Endothelial cell (in vitro differentiated cells): ENCODE results near the gene MPL. TPM values are rescaled to one million over a fixed set of nuclear protein-coding genes. Genes with fewer than 3 reads are reported as not detected.

Experiments used
- DNase-seq: peaks from one replicate; pipeline ENCODE4 v3.0.0; 2021; ENCODE audit warnings: low spot score
- H3K27ac Mint-ChIP-seq: one replicate; pipeline ENCODE4 v1.8.0; 2021; ENCODE audit warnings: mixed read lengths, inconsistent platforms; ENCODE audit not compliant: unreplicated experiment
- H3K27me3 Mint-ChIP-seq: one replicate; pipeline ENCODE4 v1.8.0; 2021; ENCODE audit warnings: mild to moderate bottlenecking, moderate library complexity, mixed read lengths, inconsistent platforms; ENCODE audit not compliant: unreplicated experiment
- H3K36me3 Mint-ChIP-seq: one replicate; pipeline ENCODE4 v1.8.0; 2021; ENCODE audit warnings: mild to moderate bottlenecking, low read depth, mixed read lengths, inconsistent platforms; ENCODE audit not compliant: unreplicated experiment
- H3K4me1 Mint-ChIP-seq: one replicate; pipeline ENCODE4 v1.8.0; 2021; ENCODE audit warnings: mild to moderate bottlenecking, mixed read lengths, inconsistent platforms; ENCODE audit not compliant: unreplicated experiment
- H3K4me3 Mint-ChIP-seq: one replicate; pipeline ENCODE4 v1.8.0; 2021; ENCODE audit warnings: mild to moderate bottlenecking, mixed read lengths, inconsistent platforms; ENCODE audit not compliant: unreplicated experiment
- H3K9me3 Mint-ChIP-seq: one replicate; pipeline ENCODE4 v1.8.0; 2021; ENCODE audit warnings: mixed read lengths, inconsistent platforms; ENCODE audit not compliant: unreplicated experiment
- total RNA-seq: library from RNA; stranded (reverse); fragmentation: NEBNext Ultra II Directional; extraction: Animal tissue kit (Norgen Biotek cat#: 25700); gene quantifications from one replicate; pipeline ENCODE4 v1.2.1, GENCODE V29; 2021; ENCODE audit not compliant: unreplicated experiment
- TF ChIP-seq, protein P1 (sequence below): fragments of 200-600 bp; sonication (generic); IDR thresholded peaks from one replicate; pipeline ENCODE4 v1.5.0; 2021; ENCODE audit warnings: antibody characterized with exemption; ENCODE audit not compliant: unreplicated experiment

MPL gene
- total RNA-seq, 1 donor from 2014 or later = 6.2 TPM

DNA sequence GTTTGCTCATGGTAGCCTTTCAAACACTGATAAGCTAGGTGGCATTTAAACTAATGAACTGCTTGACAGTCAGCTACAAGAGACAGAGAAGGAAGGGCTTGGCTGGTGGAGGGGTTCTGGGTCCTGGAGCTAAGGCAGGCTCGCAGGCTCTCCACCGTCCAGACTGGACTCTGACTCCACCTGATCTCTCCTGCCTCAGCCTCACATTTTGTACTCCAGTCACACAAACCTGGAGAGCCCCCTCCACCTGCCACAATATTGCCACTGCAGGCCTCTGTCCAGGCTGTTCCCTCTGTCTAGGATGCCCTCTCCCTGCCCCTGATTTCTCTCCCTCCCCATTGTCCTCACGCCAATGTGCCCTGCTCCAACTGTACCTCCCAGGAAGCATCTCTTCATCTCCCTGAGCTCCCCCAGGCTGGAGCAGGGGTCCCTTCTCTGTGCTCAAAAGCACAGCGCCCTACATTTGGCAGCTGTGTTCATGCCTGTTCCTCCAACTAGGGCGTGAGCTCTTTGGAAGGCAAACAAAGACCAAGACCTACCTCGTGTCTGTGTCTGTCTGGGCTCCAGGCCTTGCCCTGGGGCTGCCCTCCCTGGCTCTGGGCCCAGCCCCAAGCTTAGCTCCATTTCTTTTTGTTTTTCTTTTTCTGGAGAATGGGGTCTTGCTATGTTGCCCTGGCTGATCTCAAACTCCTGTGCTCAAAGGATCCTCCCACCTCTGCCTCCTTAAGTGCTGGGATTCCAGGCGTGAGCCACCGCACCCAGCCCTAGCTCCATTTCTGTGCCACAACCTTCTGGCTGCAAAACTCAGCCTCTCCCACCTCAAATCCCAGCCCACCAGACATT lies 33.9 kb upstream of the MPL start:
- H3K36me3 Mint-ChIP-seq = peaks cover 58% of the 10 kb centered on the region
- H3K4me3 Mint-ChIP-seq = peak overlapping the region; percentile 97
- peaks cover 77% of the 10 kb centered on the region for H3K4me1 Mint-ChIP-seq
- H3K27ac Mint-ChIP-seq = peak overlapping the region; percentile 85
- no peaks in the 10 kb centered on the region for H3K9me3 Mint-ChIP-seq
- peaks cover 24% of the 10 kb centered on the region for H3K27me3 Mint-ChIP-seq
- TF ChIP-seq, protein P1, sequence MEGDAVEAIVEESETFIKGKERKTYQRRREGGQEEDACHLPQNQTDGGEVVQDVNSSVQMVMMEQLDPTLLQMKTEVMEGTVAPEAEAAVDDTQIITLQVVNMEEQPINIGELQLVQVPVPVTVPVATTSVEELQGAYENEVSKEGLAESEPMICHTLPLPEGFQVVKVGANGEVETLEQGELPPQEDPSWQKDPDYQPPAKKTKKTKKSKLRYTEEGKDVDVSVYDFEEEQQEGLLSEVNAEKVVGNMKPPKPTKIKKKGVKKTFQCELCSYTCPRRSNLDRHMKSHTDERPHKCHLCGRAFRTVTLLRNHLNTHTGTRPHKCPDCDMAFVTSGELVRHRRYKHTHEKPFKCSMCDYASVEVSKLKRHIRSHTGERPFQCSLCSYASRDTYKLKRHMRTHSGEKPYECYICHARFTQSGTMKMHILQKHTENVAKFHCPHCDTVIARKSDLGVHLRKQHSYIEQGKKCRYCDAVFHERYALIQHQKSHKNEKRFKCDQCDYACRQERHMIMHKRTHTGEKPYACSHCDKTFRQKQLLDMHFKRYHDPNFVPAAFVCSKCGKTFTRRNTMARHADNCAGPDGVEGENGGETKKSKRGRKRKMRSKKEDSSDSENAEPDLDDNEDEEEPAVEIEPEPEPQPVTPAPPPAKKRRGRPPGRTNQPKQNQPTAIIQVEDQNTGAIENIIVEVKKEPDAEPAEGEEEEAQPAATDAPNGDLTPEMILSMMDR = no peak
- DNase-seq = no peak

DNA sequence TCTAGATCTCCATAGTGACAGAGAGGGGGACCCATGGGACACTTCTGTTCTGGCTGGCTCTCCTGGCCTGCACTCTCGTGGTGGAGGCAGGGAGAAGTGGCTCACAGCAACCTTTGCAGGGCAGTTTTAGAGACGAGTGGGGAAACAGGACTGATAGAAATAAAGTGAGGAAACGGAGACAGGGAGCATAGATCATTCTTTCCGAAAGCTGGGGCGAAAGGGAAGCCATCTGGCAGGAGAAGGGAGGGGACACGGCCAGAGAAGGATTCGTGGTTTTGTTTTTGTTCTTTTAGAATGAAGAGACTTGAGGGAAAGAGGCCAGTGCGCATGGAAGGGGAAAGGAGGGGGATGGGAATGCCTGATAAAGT lies 33.3 kb upstream of the MPL start:
- Mint-ChIP-seq H3K4me3 (peak overlapping the region; percentile 97), H3K27me3 (peaks cover 24% of the 10 kb centered on the region), H3K9me3 (no peaks in the 10 kb centered on the region), H3K4me1 (peaks cover 75% of the 10 kb centered on the region), H3K27ac (peak overlapping the region; percentile 85), H3K36me3 (peaks cover 62% of the 10 kb centered on the region)
- no peak for DNase-seq
- TF ChIP-seq, protein P1 = no peak

GRCh38 chr1:43304771-43305300 lies 32.8 kb upstream of the MPL start:
- TF ChIP-seq, protein P1 = no peak
- H3K27ac Mint-ChIP-seq = peak overlapping the region; percentile 85
- H3K4me1 Mint-ChIP-seq = peaks cover 70% of the 10 kb centered on the region
- no peak for DNase-seq
- peak overlapping the region; percentile 97 for H3K4me3 Mint-ChIP-seq
- H3K27me3 Mint-ChIP-seq = peaks cover 23% of the 10 kb centered on the region
- H3K36me3 Mint-ChIP-seq = peaks cover 67% of the 10 kb centered on the region
- H3K9me3 Mint-ChIP-seq = no peaks in the 10 kb centered on the region

- TF ChIP-seq, protein P1 = no peak
- H3K27me3 Mint-ChIP-seq = peaks cover 21% of the 10 kb centered on the region
- no peaks in the 10 kb centered on the region for H3K9me3 Mint-ChIP-seq
- H3K27ac Mint-ChIP-seq = no peak overlapping the region
- no peak for DNase-seq
- H3K36me3 Mint-ChIP-seq = peaks cover 74% of the 10 kb centered on the region
- H3K4me3 Mint-ChIP-seq = peak overlapping the region; percentile 70
- H3K4me1 Mint-ChIP-seq = peaks cover 72% of the 10 kb centered on the region
Measured at GRCh38 chr1:43305461-43305860, 32.2 kb upstream of the MPL start.
